ENCODE results near the gene F7.

F7 gene

DNA sequence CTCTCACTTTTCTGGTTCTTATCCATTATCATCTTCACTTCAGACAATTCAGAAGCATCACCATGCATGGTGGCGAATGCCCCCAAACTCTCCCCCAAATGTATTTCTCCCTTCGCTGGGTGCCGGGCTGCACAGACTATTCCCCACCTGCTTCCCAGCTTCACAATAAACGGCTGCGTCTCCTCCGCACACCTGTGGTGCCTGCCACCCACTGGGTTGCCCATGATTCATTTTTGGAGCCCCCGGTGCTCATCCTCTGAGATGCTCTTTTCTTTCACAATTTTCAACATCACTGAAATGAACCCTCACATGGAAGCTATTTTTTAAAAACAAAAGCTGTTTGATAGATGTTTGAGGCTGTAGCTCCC lies 14.2 kb downstream of the F7 start:
- DNase-seq (ENCODE audit: low read depth), result no peak
- no peak overlapping the region for H3K4me3 ChIP-seq (ENCODE audit: low read depth, low read length)
- TF ChIP-seq, protein P1, sequence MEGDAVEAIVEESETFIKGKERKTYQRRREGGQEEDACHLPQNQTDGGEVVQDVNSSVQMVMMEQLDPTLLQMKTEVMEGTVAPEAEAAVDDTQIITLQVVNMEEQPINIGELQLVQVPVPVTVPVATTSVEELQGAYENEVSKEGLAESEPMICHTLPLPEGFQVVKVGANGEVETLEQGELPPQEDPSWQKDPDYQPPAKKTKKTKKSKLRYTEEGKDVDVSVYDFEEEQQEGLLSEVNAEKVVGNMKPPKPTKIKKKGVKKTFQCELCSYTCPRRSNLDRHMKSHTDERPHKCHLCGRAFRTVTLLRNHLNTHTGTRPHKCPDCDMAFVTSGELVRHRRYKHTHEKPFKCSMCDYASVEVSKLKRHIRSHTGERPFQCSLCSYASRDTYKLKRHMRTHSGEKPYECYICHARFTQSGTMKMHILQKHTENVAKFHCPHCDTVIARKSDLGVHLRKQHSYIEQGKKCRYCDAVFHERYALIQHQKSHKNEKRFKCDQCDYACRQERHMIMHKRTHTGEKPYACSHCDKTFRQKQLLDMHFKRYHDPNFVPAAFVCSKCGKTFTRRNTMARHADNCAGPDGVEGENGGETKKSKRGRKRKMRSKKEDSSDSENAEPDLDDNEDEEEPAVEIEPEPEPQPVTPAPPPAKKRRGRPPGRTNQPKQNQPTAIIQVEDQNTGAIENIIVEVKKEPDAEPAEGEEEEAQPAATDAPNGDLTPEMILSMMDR (IDR thresholded peaks at IDR 0.05; ENCODE audit: insufficient read depth, low read depth, low read length, missing control alignments), result no peak

DNA sequence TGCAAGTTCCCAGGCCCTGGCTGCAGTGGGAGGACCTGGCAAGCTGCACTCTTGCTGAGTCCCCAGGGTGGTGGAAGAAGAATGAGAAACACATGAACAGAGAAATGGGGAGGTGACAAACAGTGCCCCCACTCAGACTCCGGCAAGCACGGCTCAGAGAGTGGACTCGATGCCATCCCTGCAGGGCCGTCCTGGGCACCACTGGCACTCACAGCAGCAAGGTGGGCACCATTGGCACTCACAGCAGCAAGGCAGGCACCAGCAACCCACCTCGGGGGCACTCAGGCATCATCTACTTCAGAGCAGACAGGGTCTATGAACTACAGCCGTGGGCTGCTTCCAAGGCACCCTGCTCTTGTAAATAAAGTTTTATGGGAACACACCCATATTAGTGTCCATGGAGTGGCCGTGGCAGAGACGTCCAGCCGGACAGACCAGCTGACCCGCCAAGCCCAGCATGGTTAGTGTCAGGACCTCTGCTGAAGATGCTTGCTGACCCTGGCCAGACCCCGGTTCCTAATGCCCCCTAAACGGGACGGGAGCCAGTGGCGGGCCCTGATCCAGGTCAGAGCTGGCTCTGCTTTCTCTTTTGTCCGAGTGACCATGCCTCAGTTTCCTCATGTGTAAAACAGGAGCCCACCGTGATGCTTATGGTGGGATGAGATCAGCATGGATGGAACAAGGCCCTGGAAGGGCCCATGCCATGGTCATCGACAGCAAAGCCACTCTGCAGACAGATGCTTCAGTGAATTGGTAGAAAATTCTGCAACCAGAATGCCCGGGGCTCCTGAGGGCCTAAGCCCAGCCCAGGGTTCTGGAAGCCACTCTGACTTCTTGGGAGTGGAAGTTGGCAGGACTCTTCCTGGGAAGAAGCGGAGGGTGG lies 14.9 kb downstream of the F7 start:
- DNase-seq (ENCODE audit: low read depth), result no peak
- no peak overlapping the region for H3K4me3 ChIP-seq (ENCODE audit: low read depth, low read length)
- TF ChIP-seq, protein P1 (IDR thresholded peaks at IDR 0.05; ENCODE audit: insufficient read depth, low read depth, low read length, missing control alignments), result no peak

DNA sequence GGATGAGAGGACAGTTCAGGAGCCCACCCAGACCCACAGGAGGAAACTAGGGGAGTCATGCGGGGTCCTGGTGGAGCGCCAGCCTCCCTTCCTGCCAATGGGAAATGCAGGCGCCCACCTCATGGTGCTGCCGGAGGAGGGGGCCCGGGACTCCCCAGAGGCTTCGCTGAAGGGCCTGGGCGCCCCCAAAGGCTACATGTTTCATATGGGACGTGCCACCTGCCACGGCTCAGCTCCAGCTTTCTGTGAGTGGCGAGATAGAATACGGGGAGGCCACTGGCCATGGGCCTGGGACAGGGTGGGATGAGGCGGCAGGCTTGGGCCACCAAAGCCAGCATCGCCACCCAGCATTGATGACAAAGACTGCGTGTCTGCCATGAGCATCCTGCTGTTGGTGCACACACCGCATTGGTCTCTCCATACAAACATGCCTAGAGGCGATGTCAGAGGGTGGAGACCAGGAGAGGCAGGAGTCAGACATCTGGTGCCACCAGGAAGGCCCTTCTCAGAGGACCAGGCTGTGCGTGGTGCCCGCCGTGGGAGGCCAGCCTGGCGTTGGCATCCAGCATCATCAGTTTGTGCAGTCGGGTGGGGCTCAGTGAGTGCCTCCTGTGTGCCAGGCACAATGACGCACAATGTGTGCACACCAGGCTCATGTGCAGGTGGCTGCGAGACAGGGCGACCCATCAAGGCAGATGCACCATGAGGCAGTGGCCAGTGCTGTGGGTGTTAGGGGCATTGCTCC lies 15.8 kb downstream of the F7 start:
- no peak for DNase-seq (ENCODE audit: low read depth)
- no peak overlapping the region for H3K4me3 ChIP-seq (ENCODE audit: low read depth, low read length)
- TF ChIP-seq, protein P1 (IDR thresholded peaks at IDR 0.05; ENCODE audit: insufficient read depth, low read depth, low read length, missing control alignments), result no peak

DNA sequence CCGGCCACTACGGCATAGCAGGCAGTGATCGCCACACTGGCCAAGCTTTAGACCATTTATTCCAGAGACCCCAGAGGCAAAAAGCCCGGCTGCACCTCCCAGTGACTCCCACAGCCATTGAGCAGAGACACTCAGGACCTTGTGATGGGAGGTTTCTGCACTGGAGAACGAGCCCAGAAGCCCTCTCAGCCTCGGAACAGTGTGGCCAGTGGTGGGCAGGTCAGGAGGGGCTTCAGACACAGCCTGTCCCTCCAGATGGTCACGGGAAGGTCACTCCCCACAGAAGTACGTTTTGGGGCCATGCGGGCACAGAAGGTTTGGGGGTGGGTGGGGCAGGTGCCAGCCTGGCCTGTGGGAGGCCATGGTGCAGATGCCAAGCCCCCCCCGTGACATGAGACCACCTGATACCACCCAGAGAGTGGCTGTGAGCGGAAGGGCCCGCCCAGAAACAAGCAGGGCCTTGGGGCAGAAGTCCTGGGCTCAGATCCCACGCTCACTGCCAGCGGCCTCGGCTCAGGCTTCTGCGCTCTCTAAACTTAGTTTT lies 16.4 kb downstream of the F7 start:
- no peak overlapping the region for H3K4me3 ChIP-seq (ENCODE audit: low read depth, low read length)
- DNase-seq (ENCODE audit: low read depth), result no peak
- TF ChIP-seq, protein P1 (IDR thresholded peaks at IDR 0.05; ENCODE audit: insufficient read depth, low read depth, low read length, missing control alignments), result no peak

DNA sequence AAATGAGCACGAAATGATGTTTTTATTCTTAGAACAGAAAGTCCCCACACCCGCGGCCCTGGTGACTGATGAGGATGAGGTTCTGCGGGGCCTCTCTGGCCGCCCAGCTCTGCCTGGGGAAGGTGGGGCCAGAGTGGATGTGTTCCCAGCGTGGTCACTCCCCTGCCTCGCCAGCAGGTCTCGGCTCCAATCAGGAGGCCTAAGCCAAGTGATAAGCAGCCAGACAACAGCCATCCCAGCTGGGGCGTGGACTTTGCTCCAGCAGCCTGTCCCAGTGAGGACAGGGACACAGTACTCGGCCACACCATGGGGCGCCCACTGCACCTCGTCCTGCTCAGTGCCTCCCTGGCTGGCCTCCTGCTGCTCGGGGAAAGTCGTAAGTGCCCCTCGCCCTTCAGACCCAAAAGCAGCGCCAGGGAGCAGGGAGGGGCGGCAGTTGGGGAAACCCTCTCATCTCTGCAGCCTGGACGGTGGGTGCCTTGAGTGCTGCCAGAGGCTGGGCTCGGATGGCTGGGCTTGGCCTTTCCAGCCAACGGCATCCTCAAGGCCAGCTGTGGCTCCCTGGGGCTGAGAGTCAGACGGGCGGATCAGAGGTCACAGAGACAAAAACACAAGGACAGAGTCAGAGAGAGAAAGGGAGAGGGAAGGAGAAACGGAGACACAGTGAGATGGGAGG lies 17.1 kb downstream of the F7 start, which contains the start of gene F10:
TSS of gene F10 (plus strand) at position 250 of the 676 bp plus-strand sequence. CDS start at position 307, 57 bp downstream.
- no peak within 1 kb of the TSS for H3K4me3 ChIP-seq (ENCODE audit: low read depth, low read length)
- no peak for DNase-seq (ENCODE audit: low read depth)
- TF ChIP-seq, protein P1 (IDR thresholded peaks at IDR 0.05; ENCODE audit: insufficient read depth, low read depth, low read length, missing control alignments), result no peak

All from GM12865 (cell line).